ENCODE data around the gene CFAP90.

CFAP90 gene

GRCh38 chr5:7868773-7869473, 18.0 kb upstream of the CFAP90 start, which contains the start of the genes FASTKD3 and MTRR:
Gene FASTKD3, minus strand, starts transcription at chr5:7869031. Its CDS starts 948 bp downstream, at chr5:7868083.
Gene MTRR, plus strand, starts transcription at chr5:7869148. Its CDS starts 1,647 bp downstream, at chr5:7870795.
- TF ChIP-seq SIN3A (IDR thresholded peaks at IDR 0.05; ENCODE audit: borderline replicate concordance, insufficient read depth, low read length): no peak
- peak; percentile 81; the same call in 1 of the 2 replicates for TF ChIP-seq TAF1 (IDR thresholded peaks at IDR 0.05; ENCODE audit: borderline replicate concordance, insufficient read depth, low read length)
- peak; percentile 65 for TF ChIP-seq FOXP2 (optimal IDR thresholded peaks at IDR 0.05; ENCODE audit: borderline replicate concordance, extremely low read depth, extremely low read length, insufficient read depth)
- TF ChIP-seq, protein P1, sequence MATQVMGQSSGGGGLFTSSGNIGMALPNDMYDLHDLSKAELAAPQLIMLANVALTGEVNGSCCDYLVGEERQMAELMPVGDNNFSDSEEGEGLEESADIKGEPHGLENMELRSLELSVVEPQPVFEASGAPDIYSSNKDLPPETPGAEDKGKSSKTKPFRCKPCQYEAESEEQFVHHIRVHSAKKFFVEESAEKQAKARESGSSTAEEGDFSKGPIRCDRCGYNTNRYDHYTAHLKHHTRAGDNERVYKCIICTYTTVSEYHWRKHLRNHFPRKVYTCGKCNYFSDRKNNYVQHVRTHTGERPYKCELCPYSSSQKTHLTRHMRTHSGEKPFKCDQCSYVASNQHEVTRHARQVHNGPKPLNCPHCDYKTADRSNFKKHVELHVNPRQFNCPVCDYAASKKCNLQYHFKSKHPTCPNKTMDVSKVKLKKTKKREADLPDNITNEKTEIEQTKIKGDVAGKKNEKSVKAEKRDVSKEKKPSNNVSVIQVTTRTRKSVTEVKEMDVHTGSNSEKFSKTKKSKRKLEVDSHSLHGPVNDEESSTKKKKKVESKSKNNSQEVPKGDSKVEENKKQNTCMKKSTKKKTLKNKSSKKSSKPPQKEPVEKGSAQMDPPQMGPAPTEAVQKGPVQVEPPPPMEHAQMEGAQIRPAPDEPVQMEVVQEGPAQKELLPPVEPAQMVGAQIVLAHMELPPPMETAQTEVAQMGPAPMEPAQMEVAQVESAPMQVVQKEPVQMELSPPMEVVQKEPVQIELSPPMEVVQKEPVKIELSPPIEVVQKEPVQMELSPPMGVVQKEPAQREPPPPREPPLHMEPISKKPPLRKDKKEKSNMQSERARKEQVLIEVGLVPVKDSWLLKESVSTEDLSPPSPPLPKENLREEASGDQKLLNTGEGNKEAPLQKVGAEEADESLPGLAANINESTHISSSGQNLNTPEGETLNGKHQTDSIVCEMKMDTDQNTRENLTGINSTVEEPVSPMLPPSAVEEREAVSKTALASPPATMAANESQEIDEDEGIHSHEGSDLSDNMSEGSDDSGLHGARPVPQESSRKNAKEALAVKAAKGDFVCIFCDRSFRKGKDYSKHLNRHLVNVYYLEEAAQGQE (IDR thresholded peaks at IDR 0.05; ENCODE audit: insufficient read depth in 1 of 2, low read depth in 2 of 2, low read length in 2 of 2): no peak
- TF ChIP-seq POLR2AphosphoS5 (IDR thresholded peaks at IDR 0.05; ENCODE audit: low read depth, low read length): peak; percentile 85

DNA sequence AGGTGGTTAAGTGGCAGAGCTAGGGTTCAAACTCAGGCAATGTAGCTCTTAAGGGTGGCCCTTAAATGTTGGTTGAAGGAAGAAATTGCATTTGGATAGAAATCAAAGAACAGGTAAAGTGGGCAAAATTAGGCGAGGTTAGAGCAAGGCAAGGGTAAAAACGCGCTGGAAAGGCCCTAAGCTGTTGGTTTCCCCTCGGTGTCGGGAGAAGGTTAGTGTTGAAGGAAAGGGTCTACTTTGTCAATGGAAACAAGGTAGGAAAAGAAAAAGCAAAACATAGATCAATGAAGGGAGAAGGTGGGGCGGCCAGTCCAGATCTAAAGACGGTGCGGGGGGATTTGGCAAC, 17.5 kb upstream of the CFAP90 start:
- TF ChIP-seq TAF1 (IDR thresholded peaks at IDR 0.05; ENCODE audit: borderline replicate concordance, insufficient read depth, low read length): no peak
- TF ChIP-seq POLR2AphosphoS5 (IDR thresholded peaks at IDR 0.05; ENCODE audit: low read depth, low read length): no peak
- TF ChIP-seq SIN3A (IDR thresholded peaks at IDR 0.05; ENCODE audit: borderline replicate concordance, insufficient read depth, low read length): no peak
- TF ChIP-seq FOXP2 (optimal IDR thresholded peaks at IDR 0.05; ENCODE audit: borderline replicate concordance, extremely low read depth, extremely low read length, insufficient read depth): no peak
- TF ChIP-seq, protein P1 (IDR thresholded peaks at IDR 0.05; ENCODE audit: insufficient read depth in 1 of 2, low read depth in 2 of 2, low read length in 2 of 2): no peak

DNA sequence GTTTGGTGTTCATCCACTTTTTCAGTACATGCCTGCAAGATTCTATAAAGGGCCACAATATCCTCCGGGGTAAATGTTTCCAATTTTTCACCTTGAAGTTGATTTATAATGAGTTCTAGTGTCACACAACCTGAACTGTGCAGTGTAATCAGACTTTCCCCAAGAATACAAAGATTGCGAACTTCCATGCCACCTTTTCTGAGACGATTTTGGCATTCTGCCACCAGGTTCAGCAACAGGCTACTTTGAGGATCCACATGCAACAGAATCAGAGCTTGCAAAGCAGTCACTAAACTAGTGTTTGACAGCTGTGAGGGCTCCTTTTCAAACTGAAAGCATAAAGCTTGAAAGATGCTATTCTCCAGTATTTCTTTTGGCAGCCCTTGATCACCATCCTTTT, 16.3 kb upstream of the CFAP90 start:
- TF ChIP-seq, protein P1 (IDR thresholded peaks at IDR 0.05; ENCODE audit: insufficient read depth in 1 of 2, low read depth in 2 of 2, low read length in 2 of 2): no peak
- TF ChIP-seq SIN3A (IDR thresholded peaks at IDR 0.05; ENCODE audit: borderline replicate concordance, insufficient read depth, low read length): no peak
- no peak for TF ChIP-seq POLR2AphosphoS5 (IDR thresholded peaks at IDR 0.05; ENCODE audit: low read depth, low read length)
- TF ChIP-seq TAF1 (IDR thresholded peaks at IDR 0.05; ENCODE audit: borderline replicate concordance, insufficient read depth, low read length): no peak
- TF ChIP-seq FOXP2 (optimal IDR thresholded peaks at IDR 0.05; ENCODE audit: borderline replicate concordance, extremely low read depth, extremely low read length, insufficient read depth): no peak

- TF ChIP-seq POLR2AphosphoS5 (IDR thresholded peaks at IDR 0.05; ENCODE audit: low read depth, low read length) (no peak), SIN3A (IDR thresholded peaks at IDR 0.05; ENCODE audit: borderline replicate concordance, insufficient read depth, low read length) (no peak), FOXP2 (optimal IDR thresholded peaks at IDR 0.05; ENCODE audit: borderline replicate concordance, extremely low read depth, extremely low read length, insufficient read depth) (no peak), TAF1 (IDR thresholded peaks at IDR 0.05; ENCODE audit: borderline replicate concordance, insufficient read depth, low read length) (no peak)
- TF ChIP-seq, protein P1 (IDR thresholded peaks at IDR 0.05; ENCODE audit: insufficient read depth in 1 of 2, low read depth in 2 of 2, low read length in 2 of 2): no peak
Measured at GRCh38 chr5:7866196-7866595, 15.3 kb upstream of the CFAP90 start.

All from PFSK-1 (cell line).